ENCODE data around the gene CEACAM19. TPM values are rescaled to one million over a fixed set of nuclear protein-coding genes. Genes with fewer than 3 reads are reported as not detected.

The CEACAM19 gene, protein sequence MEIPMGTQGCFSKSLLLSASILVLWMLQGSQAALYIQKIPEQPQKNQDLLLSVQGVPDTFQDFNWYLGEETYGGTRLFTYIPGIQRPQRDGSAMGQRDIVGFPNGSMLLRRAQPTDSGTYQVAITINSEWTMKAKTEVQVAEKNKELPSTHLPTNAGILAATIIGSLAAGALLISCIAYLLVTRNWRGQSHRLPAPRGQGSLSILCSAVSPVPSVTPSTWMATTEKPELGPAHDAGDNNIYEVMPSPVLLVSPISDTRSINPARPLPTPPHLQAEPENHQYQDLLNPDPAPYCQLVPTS
- 7.7 to 12.3 TPM (median 9.2 TPM) in 5 replicates for total RNA-seq (2022; extraction: Qiagen RNA extraction)

DNA sequence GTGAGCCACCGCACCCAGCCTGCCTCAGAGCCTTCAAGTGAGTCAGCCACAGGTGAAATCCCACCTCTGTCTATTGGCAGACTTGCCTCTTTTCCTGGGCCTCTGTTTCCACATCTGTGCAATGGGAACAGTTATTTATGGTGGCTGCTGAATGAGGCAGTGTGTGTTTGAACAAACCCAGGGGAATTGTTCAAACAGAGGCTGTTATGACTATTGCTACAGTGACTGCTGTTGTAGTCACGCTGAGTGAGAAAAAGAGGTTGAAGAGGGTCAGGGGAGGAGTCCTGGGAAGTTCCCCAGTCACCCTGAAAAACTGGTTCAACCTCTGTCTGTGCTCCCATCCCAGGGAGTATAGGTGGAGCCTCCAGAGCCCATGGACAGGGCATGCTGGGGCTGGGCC, at the start of gene CEACAM19:
TSS of gene CEACAM19 (plus strand) at position 83 of the 400 bp plus-strand sequence. CDS start 450 bp downstream, outside the sequence.

DNA sequence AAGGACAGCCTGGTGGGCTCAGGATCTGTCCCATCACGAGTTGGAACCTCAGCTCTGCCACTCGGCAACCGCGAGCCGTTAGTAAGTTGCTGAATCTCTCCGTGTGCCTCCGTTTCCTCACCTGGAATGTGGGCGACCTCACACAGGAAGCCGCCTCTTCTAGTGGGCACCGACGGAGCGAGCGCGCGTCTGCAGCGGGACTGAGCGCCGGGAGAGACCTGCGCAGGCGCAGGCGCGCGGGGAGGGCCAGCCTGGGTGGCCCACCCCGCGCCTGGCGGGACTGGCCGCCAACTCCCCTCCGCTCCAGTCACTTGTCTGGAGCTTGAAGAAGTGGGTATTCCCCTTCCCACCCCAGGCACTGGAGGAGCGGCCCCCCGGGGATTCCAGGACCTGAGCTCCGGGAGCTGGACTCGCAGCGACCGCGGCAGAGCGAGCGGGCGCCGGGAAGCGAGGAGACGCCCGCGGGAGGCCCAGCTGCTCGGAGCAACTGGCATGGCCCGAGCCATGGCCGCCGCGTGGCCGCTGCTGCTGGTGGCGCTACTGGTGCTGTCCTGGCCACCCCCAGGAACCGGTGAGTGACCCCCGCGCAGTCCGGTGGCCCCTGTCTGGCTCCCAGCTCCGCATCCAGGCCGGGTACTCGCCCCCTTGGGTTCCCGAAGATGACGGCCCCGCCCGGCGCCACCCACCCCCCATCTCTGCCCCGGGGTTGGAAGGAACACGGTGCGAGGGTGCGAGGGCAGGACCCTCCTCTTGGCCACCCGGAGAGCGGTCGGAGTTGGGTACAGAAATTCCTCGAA, 27.5 kb upstream of the CEACAM19 start, which contains the start of gene PVR:
TSS of gene PVR (plus strand) at position 306 of the 797 bp plus-strand sequence. CDS start at position 493, 187 bp downstream.

DNA sequence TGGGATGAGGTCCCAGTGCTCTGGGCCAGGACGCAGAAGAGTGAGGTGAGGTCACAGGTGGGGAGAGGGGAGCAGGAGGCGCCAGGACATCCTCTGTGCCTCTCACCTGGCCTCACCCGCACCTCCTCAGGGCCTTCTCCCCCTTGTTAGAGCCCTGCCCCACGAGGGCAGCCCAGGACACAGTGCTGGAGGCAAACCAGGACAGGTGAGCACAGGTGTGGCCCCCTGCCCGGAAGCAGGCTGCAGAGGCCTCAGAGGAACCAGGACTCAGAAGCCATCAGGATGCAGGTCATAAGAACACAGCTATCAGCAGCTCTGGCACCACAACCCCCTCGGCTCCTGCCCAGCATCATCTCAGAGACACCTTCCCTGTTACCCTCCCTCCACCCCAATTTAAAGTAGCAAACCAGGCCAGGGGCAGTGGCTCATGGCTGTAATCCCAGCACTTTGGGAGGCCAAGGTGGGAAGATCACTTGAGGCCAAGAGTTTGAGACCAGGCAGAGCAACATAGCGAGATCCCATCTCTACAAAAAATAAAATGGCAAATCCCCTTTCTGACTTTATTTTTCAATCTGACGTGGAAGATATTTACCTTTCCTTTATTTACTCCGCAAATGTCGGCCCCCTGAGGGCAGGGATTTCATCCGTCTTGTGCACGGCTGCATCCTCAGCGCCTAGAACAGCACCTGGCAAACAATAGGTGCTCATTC, 27.4 kb downstream of the CEACAM19 start, which contains the start of gene CEACAM16:
TSS of gene CEACAM16 (plus strand) at position 660 of the 710 bp plus-strand sequence. CDS start 2,306 bp downstream, outside the sequence.

Other genes with a start within 250 kb of the CEACAM19 start
- gene ZNF229, start 223.0 kb upstream of the CEACAM19 start, total RNA-seq (2022; extraction: Qiagen RNA extraction) = 2.3 to 3.2 TPM (median 2.3 TPM) in 5 replicates
- gene ZNF180, start 171.0 kb upstream of the CEACAM19 start, total RNA-seq (2022; extraction: Qiagen RNA extraction) = 7.3 to 9.2 TPM (median 7.5 TPM) in 5 replicates
- 0.03 to 0.05 TPM (median 0.05 TPM) in 3 of 5 replicates, not detected in the others for gene CEACAM20, start 141.8 kb upstream of the CEACAM19 start, total RNA-seq (2022; extraction: Qiagen RNA extraction)
- 0.36 to 0.67 TPM (median 0.42 TPM) in 5 replicates for gene IGSF23, start 57.9 kb upstream of the CEACAM19 start, total RNA-seq (2022; extraction: Qiagen RNA extraction)
- 107 to 123 TPM (median 118 TPM) in 5 replicates for gene PVR, start 27.6 kb upstream of the CEACAM19 start, total RNA-seq (2022; extraction: Qiagen RNA extraction)
- 0.03 to 0.13 TPM (median 0.11 TPM) in 5 replicates for gene CEACAM16, start 27.7 kb downstream of the CEACAM19 start, total RNA-seq (2022; extraction: Qiagen RNA extraction)
- gene BCL3, start 77.2 kb downstream of the CEACAM19 start, total RNA-seq (2022; extraction: Qiagen RNA extraction) = 30.5 to 57.6 TPM (median 56.5 TPM) in 5 replicates
- gene CBLC, start 106.4 kb downstream of the CEACAM19 start, total RNA-seq (2022; extraction: Qiagen RNA extraction) = 0.06 TPM in 1 of 5 replicates, not detected in the others
- gene BCAM, start 137.6 kb downstream of the CEACAM19 start, total RNA-seq (2022; extraction: Qiagen RNA extraction) = 68.3 to 86.8 TPM (median 84.1 TPM) in 5 replicates
- 71.2 to 83.6 TPM (median 79.1 TPM) in 5 replicates for gene NECTIN2, start 174.8 kb downstream of the CEACAM19 start, total RNA-seq (2022; extraction: Qiagen RNA extraction)
- 182 to 258 TPM (median 243 TPM) in 5 replicates for gene TOMM40, start 219.8 kb downstream of the CEACAM19 start, total RNA-seq (2022; extraction: Qiagen RNA extraction)
- 10.6 to 22.1 TPM (median 14.8 TPM) in 5 replicates for gene APOE, start 234.3 kb downstream of the CEACAM19 start, total RNA-seq (2022; extraction: Qiagen RNA extraction)
- 110 to 119 TPM (median 111 TPM) in 5 replicates for gene APOC1, start 243.1 kb downstream of the CEACAM19 start, total RNA-seq (2022; extraction: Qiagen RNA extraction)

All from A549 treated with AZD2906 at 1 μM for 4 hours (cell line).